Calu3 (cell line): ENCODE results near the gene LUZP2. TPM values are rescaled to one million over a fixed set of nuclear protein-coding genes. Genes with fewer than 3 reads are reported as not detected.
"Not testable (repeated sequence)": the region's sequence is repeated elsewhere in the genome, so short reads cannot be mapped to it uniquely, and the experiment has no call there.

Experiments
- BruUV-seq: library from RNA; stranded (reverse); fragments of 400-500 nt; replicated peaks from 2 replicates; lab custom pipeline; 2021; lab: Mats Ljungman, UMichigan
- CTCF ChIA-PET: fragments of 300-600 bp; sonication (Branson Sonifier 250); formaldehyde crosslinking; loops from one replicate; lab custom pipeline; 2022; ENCODE audit warnings: antibody characterized with exemption; lab: Charles Lee
- DNase-seq: peaks from one replicate; pipeline ENCODE4 v3.0.0; 2022
- H3K27ac Mint-ChIP-seq: one replicate; pipeline ENCODE4 v1.8.0; 2022; ENCODE audit warnings: mixed read lengths; ENCODE audit not compliant: unreplicated experiment
- H3K27me3 Mint-ChIP-seq: one replicate; pipeline ENCODE4 v1.8.0; 2022; ENCODE audit warnings: mixed read lengths; ENCODE audit not compliant: unreplicated experiment
- H3K36me3 Mint-ChIP-seq: one replicate; pipeline ENCODE4 v1.8.0; 2022; ENCODE audit warnings: mild to moderate bottlenecking, moderate library complexity, mixed read lengths; ENCODE audit not compliant: insufficient read depth, unreplicated experiment
- H3K4me1 Mint-ChIP-seq: one replicate; pipeline ENCODE4 v1.8.0; 2022; ENCODE audit warnings: mild to moderate bottlenecking, low read depth, mixed read lengths; ENCODE audit not compliant: unreplicated experiment
- H3K4me3 Mint-ChIP-seq: one replicate; pipeline ENCODE4 v1.8.0; 2022; ENCODE audit warnings: mild to moderate bottlenecking, low read depth, moderate library complexity, mixed read lengths; ENCODE audit not compliant: unreplicated experiment
- H3K9me3 Mint-ChIP-seq: one replicate; pipeline ENCODE4 v1.8.0; 2022; ENCODE audit warnings: low read depth, mixed read lengths; ENCODE audit not compliant: unreplicated experiment
- CTCF ChIP-seq: fragments of 200-600 bp; IDR thresholded peaks from one replicate; pipeline ENCODE4 v1.8.0; 2022; ENCODE audit warnings: antibody characterized with exemption; ENCODE audit not compliant: unreplicated experiment
- intact Hi-C: fragments of 100-400 bp; cut with micrococcal nuclease; formaldehyde crosslinking; loops from one replicate; pipeline ENCODE4 v1.10.0; 2022; ENCODE audit not compliant: unreplicated experiment
- total RNA-seq: library from RNA; stranded (reverse); gene quantifications from 2 replicates; pipeline ENCODE4 v1.2.3, GENCODE V29; 2022

The LUZP2 gene
- total RNA-seq, 1 experiment from 2014 or later: 0.73 TPM

- Mint-ChIP-seq H3K4me3 (no peak overlapping the region), H3K9me3 (no peaks in the 10 kb centered on the region), H3K4me1 (no peaks in the 10 kb centered on the region), H3K27ac (no peak overlapping the region), H3K36me3 (no peaks in the 10 kb centered on the region), H3K27me3 (no peaks in the 10 kb centered on the region)
- no peak for TF ChIP-seq CTCF
- no peak for DNase-seq
- CTCF ChIA-PET: interaction anchor here (0.5 kb wide), 1 partner anchor 870 kb away, joined by 4 read pairs; no protein-coding TSS in a partner anchor
- intact Hi-C loops: no loop called here
- BruUV-seq: no TSS peak
Observed at GRCh38 chr11:24949406-24949805, 452.6 kb downstream of the LUZP2 start.

GRCh38 chr11:24963852-24964251, 467.0 kb downstream of the LUZP2 start:
- H3K36me3 Mint-ChIP-seq: no peaks in the 10 kb centered on the region
- CTCF ChIA-PET: no interaction called here
- no peaks in the 10 kb centered on the region for H3K9me3 Mint-ChIP-seq
- no peak overlapping the region for H3K4me3 Mint-ChIP-seq
- intact Hi-C loops: no loop called here
- H3K27ac Mint-ChIP-seq: no peak overlapping the region
- BruUV-seq: no TSS peak
- no peaks in the 10 kb centered on the region for H3K4me1 Mint-ChIP-seq
- DNase-seq: no peak
- TF ChIP-seq CTCF: no peak
- H3K27me3 Mint-ChIP-seq: no peaks in the 10 kb centered on the region

- no peak overlapping the region for H3K4me3 Mint-ChIP-seq
- TF ChIP-seq CTCF: no peak
- DNase-seq: no peak
- no TSS peak for BruUV-seq
- H3K9me3 Mint-ChIP-seq: no peaks in the 10 kb centered on the region
- no peaks in the 10 kb centered on the region for H3K27me3 Mint-ChIP-seq
- no peaks in the 10 kb centered on the region for H3K4me1 Mint-ChIP-seq
- H3K27ac Mint-ChIP-seq: no peak overlapping the region
- H3K36me3 Mint-ChIP-seq: no peaks in the 10 kb centered on the region
- intact Hi-C loops: no loop called here
- CTCF ChIA-PET: no interaction called here
Observed at GRCh38 chr11:24965748-24966147, 468.9 kb downstream of the LUZP2 start.

- H3K27ac Mint-ChIP-seq, H3K27me3 Mint-ChIP-seq, BruUV-seq, H3K36me3 Mint-ChIP-seq, DNase-seq, H3K4me1 Mint-ChIP-seq, CTCF ChIA-PET, H3K4me3 Mint-ChIP-seq, intact Hi-C loops, H3K9me3 Mint-ChIP-seq: not testable (repeated sequence)
Observed at GRCh38 chr11:24993903-24994302, 497.1 kb downstream of the LUZP2 start.

GRCh38 chr11:24999929-25000328, 503.1 kb downstream of the LUZP2 start:
- H3K4me1 Mint-ChIP-seq, H3K27me3 Mint-ChIP-seq, H3K36me3 Mint-ChIP-seq, H3K4me3 Mint-ChIP-seq, DNase-seq, intact Hi-C loops, H3K27ac Mint-ChIP-seq, H3K9me3 Mint-ChIP-seq, CTCF ChIA-PET, BruUV-seq: not testable (repeated sequence)
